ENCODE measurements around the gene SP2. TPM values are rescaled to one million over a fixed set of nuclear protein-coding genes. Genes with fewer than 3 reads are reported as not detected.

SP2 gene
- total and polyA plus RNA-seq, 4 donors, result 4.9 to 19.9 (median 11.1) TPM

DNA sequence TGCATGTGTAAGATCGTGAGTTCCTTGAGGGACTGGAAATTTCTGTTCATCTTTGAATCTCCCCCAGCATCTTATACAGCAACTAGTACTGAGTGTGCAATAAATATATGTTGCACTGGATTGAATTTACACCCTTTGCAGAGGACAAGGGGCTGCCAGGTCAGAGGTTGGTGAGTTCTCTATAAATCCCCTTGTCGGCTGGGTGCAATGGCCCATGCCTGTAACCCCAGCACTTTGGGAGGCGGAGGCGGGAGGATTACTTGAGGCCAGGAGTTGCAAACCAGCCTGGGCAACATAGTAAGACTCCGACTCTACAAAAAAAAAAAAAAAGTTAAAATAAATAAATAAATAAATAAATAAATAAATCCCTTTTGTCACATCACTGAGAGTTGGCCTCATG, 35.6 kb upstream of the SP2 start:
- no peak for ATAC-seq (ENCODE audit: insufficient read depth, low FRiP score)
- Histone ChIP-seq H3K27ac (ENCODE audit: low read depth in 1 of 2, low read length in 1 of 2) (no peak overlapping the region), H3K9ac (ENCODE audit: insufficient read depth in 1 of 2, low read length in 2 of 2) (no peak overlapping the region), H3K36me3 (ENCODE audit: control insufficient read depth in 4 of 4, insufficient read depth in 4 of 4, low read length in 4 of 4) (no peaks in the 10 kb centered on the region), H3K4me3 (no peak overlapping the region), H3K27me3 (ENCODE audit: control insufficient read depth in 3 of 3, insufficient read depth in 3 of 3, low read length in 2 of 3) (peaks cover 0 to 3% (median 2%) of the 10 kb centered on the region in 3 donors), H3K9me3 (ENCODE audit: control insufficient read depth in 4 of 4, insufficient read depth in 3 of 4, low read length in 3 of 4) (no peaks in the 10 kb centered on the region), H3K4me1 (ENCODE audit: control insufficient read depth in 5 of 5, insufficient read depth in 5 of 5, low read length in 5 of 5) (peaks cover 0 to 16% (median 5%) of the 10 kb centered on the region in 5 donors)
- 92 to 100% methylated on average over 5 of the region's 5 CpGs for WGBS, 2 donors
- no peak for TF ChIP-seq CTCF (IDR thresholded peaks at IDR 0.05; ENCODE audit: control extremely low read depth, extremely low read depth)
- no peak for DNase-seq

DNA sequence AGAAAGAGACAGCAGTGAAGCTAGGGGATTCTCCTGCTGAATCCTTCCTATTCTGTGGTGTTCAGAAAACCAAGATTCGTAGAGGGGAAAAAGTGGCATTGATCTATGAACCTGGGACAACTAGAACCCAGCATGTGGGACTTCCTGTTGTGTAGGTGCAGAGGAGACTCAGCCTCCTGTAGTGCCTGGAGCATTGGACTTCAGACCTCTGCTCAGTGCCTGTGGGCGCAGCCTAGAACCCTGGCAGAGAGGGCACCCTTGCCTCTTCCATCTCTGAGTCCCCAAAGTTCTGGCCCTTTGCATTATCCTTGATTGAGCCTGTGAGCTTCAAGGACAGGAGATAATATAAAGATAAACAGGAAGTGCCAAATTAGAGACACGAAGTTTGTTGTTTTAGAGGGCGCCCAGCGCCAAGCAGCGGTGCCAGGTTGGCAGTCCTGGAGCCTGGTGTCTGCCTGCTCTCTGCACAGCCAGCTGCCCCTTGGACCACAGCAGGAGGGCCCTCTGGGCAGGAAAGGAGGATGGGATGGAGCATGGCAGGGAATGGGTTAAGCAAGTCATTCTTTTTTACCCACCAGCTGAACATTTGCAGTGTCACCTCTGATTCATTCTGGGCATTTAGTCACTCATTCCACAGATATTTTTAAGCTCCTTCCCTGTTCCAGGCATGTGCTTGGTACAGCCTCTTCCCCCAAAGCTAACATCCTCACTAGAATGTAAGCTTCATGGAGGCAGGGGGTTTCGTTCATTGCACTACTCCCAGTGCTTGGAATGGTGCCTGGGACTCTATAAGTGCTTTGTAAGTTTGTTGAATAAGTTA, 33.2 kb upstream of the SP2 start:
- H3K27ac ChIP-seq (ENCODE audit: low read depth in 1 of 2, low read length in 1 of 2), result peak overlapping the region in 1 of 2 donors; percentile 9
- H3K4me1 ChIP-seq (ENCODE audit: control insufficient read depth in 5 of 5, insufficient read depth in 5 of 5, low read length in 5 of 5), result peaks cover 0 to 9% (median 0%) of the 10 kb centered on the region in 5 donors
- H3K9me3 ChIP-seq (ENCODE audit: control insufficient read depth in 4 of 4, insufficient read depth in 3 of 4, low read length in 3 of 4), result peaks cover 0 to under 1% (median 0%) of the 10 kb centered on the region in 4 donors
- ATAC-seq (ENCODE audit: insufficient read depth, low FRiP score), result no peak
- H3K36me3 ChIP-seq (ENCODE audit: control insufficient read depth in 4 of 4, insufficient read depth in 4 of 4, low read length in 4 of 4), result no peaks in the 10 kb centered on the region
- peak in 2 of 3 donors; percentile 64 to 66 for DNase-seq
- 64 to 80% methylated on average over 7 of the region's 7 CpGs for WGBS, 2 donors
- H3K4me3 ChIP-seq, result no peak overlapping the region
- H3K9ac ChIP-seq (ENCODE audit: insufficient read depth in 1 of 2, low read length in 2 of 2), result no peak overlapping the region
- peaks cover 0 to 7% (median 0%) of the 10 kb centered on the region in 3 donors for H3K27me3 ChIP-seq (ENCODE audit: control insufficient read depth in 3 of 3, insufficient read depth in 3 of 3, low read length in 2 of 3)
- TF ChIP-seq CTCF (IDR thresholded peaks at IDR 0.05; ENCODE audit: control extremely low read depth, extremely low read depth), result no peak

- H3K27ac ChIP-seq (ENCODE audit: low read depth in 1 of 2, low read length in 1 of 2), result no peak overlapping the region
- no peaks in the 10 kb centered on the region for H3K36me3 ChIP-seq (ENCODE audit: control insufficient read depth in 4 of 4, insufficient read depth in 4 of 4, low read length in 4 of 4)
- 43 to 49% methylated on average over 7 of the region's 7 CpGs for WGBS, 2 donors
- DNase-seq, result no peak
- no peak for ATAC-seq (ENCODE audit: insufficient read depth, low FRiP score)
- H3K4me1 ChIP-seq (ENCODE audit: control insufficient read depth in 5 of 5, insufficient read depth in 5 of 5, low read length in 5 of 5), result peaks cover 0 to 13% (median 0%) of the 10 kb centered on the region in 5 donors
- peaks cover 0 to 3% (median 0%) of the 10 kb centered on the region in 4 donors for H3K9me3 ChIP-seq (ENCODE audit: control insufficient read depth in 4 of 4, insufficient read depth in 3 of 4, low read length in 3 of 4)
- H3K9ac ChIP-seq (ENCODE audit: insufficient read depth in 1 of 2, low read length in 2 of 2), result no peak overlapping the region
- no peak for TF ChIP-seq CTCF (IDR thresholded peaks at IDR 0.05; ENCODE audit: control extremely low read depth, extremely low read depth)
- no peak overlapping the region for H3K4me3 ChIP-seq
- peaks cover 0 to 12% (median 4%) of the 10 kb centered on the region in 3 donors for H3K27me3 ChIP-seq (ENCODE audit: control insufficient read depth in 3 of 3, insufficient read depth in 3 of 3, low read length in 2 of 3)
Measured at GRCh38 chr17:47864791-47865216, 31.2 kb upstream of the SP2 start.

Measured in lung (tissue), 12 donors.